Naive thymus-derived CD8-positive, alpha-beta T cell (primary cell): ENCODE measurements around the gene EBI3. TPM values are rescaled to one million over a fixed set of nuclear protein-coding genes. Genes with fewer than 3 reads are reported as not detected.
"Not testable (repeated sequence)": the region's sequence is repeated elsewhere in the genome, so short reads cannot be mapped to it uniquely, and the experiment has no call there.

Experiments
- ATAC-seq, 2 donors: fragments of 150-1000 bp; cut with Tn5 transposase in 1 of 2; sonication (Bioruptor Pico), chemical (Tn5 transposase) in 1 of 2; 1 replicate in 1 of 2; 2 replicates in 1 of 2; pipeline ENCODE4 v1.10.0; 2021; ENCODE audit warnings: mild to moderate bottlenecking in 2 of 2, moderate library complexity in 2 of 2
- POLR2A ChIA-PET: fragments of 350-600 bp; sonication (Branson Sonifier 250); formaldehyde crosslinking; loops from one replicate; lab custom pipeline; 2021; ENCODE audit warnings: antibody characterized with exemption; lab: Charles Lee
- DNase-seq, 10 donors: peaks; one replicate each; pipeline versions ENCODE4 v3.0.0 to v3.0.0-alpha.2; 2020 to 2022
- H3K27ac Mint-ChIP-seq, 10 donors: one replicate each; pipeline ENCODE4 v1.8.0; 2020 to 2022; ENCODE audit warnings: mild to moderate bottlenecking in 10 of 10, mixed read lengths in 10 of 10, moderate library complexity in 4 of 10, inconsistent platforms in 1 of 10
- H3K27me3 Mint-ChIP-seq, 5 donors: one replicate each; pipeline ENCODE4 v1.8.0; 2021 to 2022; ENCODE audit warnings: mixed read lengths in 5 of 5
- H3K36me3 Mint-ChIP-seq, 3 donors: one replicate each; pipeline ENCODE4 v1.8.0; 2020 to 2022; ENCODE audit warnings: mixed read lengths in 3 of 3, mild to moderate bottlenecking in 2 of 3, inconsistent platforms in 1 of 3
- H3K4me1 Mint-ChIP-seq, 4 donors: one replicate each; pipeline ENCODE4 v1.8.0; 2021 to 2022; ENCODE audit warnings: mixed read lengths in 4 of 4
- H3K4me3 Mint-ChIP-seq, 10 donors: one replicate each; pipeline ENCODE4 v1.8.0; 2020 to 2022; ENCODE audit warnings: mild to moderate bottlenecking in 10 of 10, mixed read lengths in 10 of 10, moderate library complexity in 6 of 10, inconsistent platforms in 1 of 10
- H3K9me3 Mint-ChIP-seq, 9 donors: one replicate each; pipeline ENCODE4 v1.8.0; 2020 to 2022; ENCODE audit warnings: mixed read lengths in 9 of 9, mild to moderate bottlenecking in 3 of 9, inconsistent platforms in 1 of 9, moderate library complexity in 1 of 9
- polyA plus RNA-seq, 3 donors: library from polyadenylated mRNA; unstranded; fragments of 300-500 nt; fragmentation: Illumina TruSeq; gene quantifications; one replicate each; pipeline ENCODE4 v1.2.3, GENCODE V29; 2021
- total RNA-seq, 8 experiments: library from RNA in 2 of 8; stranded (reverse) in 2 of 8; gene quantifications; one replicate each; pipeline ENCODE4 v1.2.3 and lab custom pipeline; 2021 to 2026

Gene EBI3
- total and polyA plus RNA-seq, 5 experiments from 2014 or later: 0.36 to 0.47 TPM; not detected in 3

- H3K4me1 Mint-ChIP-seq, H3K4me3 Mint-ChIP-seq, H3K27ac Mint-ChIP-seq, DNase-seq, H3K9me3 Mint-ChIP-seq, H3K27me3 Mint-ChIP-seq, ATAC-seq, POLR2A ChIA-PET: not testable (repeated sequence)
- peaks cover 0 to 19% (median 7%) of the 10 kb centered on the region in 3 donors for H3K36me3 Mint-ChIP-seq
Measured at GRCh38 chr19:4274321-4274686, 45.0 kb downstream of the EBI3 start.

GRCh38 chr19:4277191-4277696, 47.9 kb downstream of the EBI3 start:
- H3K36me3 Mint-ChIP-seq: peaks cover 0 to under 1% (median under 1%) of the 10 kb centered on the region in 3 donors
- POLR2A ChIA-PET: no interaction called here
- H3K4me1 Mint-ChIP-seq: peaks cover 3 to 7% (median 6%) of the 10 kb centered on the region in 4 donors
- ATAC-seq (no peak), DNase-seq (no peak)
- H3K27ac Mint-ChIP-seq: peak overlapping the region in 1 of 10 donors; percentile 40
- H3K4me3 Mint-ChIP-seq: peak overlapping the region in 1 of 10 donors; percentile 40
- H3K9me3 Mint-ChIP-seq: no peaks in the 10 kb centered on the region
- H3K27me3 Mint-ChIP-seq: peaks cover 4 to 24% (median 5%) of the 10 kb centered on the region in 5 donors

- no peaks in the 10 kb centered on the region for H3K36me3 Mint-ChIP-seq
- peaks cover 4 to 26% (median 5%) of the 10 kb centered on the region in 5 donors for H3K27me3 Mint-ChIP-seq
- DNase-seq (no peak), ATAC-seq (no peak)
- H3K9me3 Mint-ChIP-seq: no peaks in the 10 kb centered on the region
- no peak overlapping the region for H3K27ac Mint-ChIP-seq
- POLR2A ChIA-PET: interaction anchor here (0.5 to 1.0 kb wide), 2 partner anchors 23 to 1379 kb away, joined by 3 to 4 read pairs; no protein-coding TSS in a partner anchor
- peaks cover 3 to 7% (median 6%) of the 10 kb centered on the region in 4 donors for H3K4me1 Mint-ChIP-seq
- peak overlapping the region in 5 of 10 donors; percentile 10 to 83 (median 26) for H3K4me3 Mint-ChIP-seq
Measured at GRCh38 chr19:4278010-4278409, 48.7 kb downstream of the EBI3 start.

- Mint-ChIP-seq H3K27ac (peak within 1 kb of the TSS in 2 of 10 donors; percentile 28 to 44), H3K9me3 (no peaks in the 10 kb centered on the region), H3K4me3 (peak within 1 kb of the TSS; percentile 26 to 86 (median 64)), H3K27me3 (peaks cover 4 to 26% (median 5%) of the 10 kb centered on the region in 5 donors), H3K36me3 (no peaks in the 10 kb centered on the region), H3K4me1 (peaks cover 3 to 7% (median 6%) of the 10 kb centered on the region in 4 donors)
- ATAC-seq (no peak), DNase-seq (no peak)
- POLR2A ChIA-PET: interaction anchor here (0.5 to 1.0 kb wide), 3 partner anchors 22 to 1378 kb away, joined by 3 to 4 read pairs (median 3); no protein-coding TSS in a partner anchor
Measured at GRCh38 chr19:4278419-4279266, 49.3 kb downstream of the EBI3 start, which contains the start of gene SHD. Gene SHD (plus strand): TSS chr19:4279266. CDS start chr19:4280064, 798 bp downstream.

- ATAC-seq (peak; percentile 50 to 62), DNase-seq (no peak)
- POLR2A ChIA-PET: interaction anchor here (0.7 kb wide), 1 partner anchor 46 kb away, joined by 3 read pairs; no protein-coding TSS in a partner anchor
- Mint-ChIP-seq H3K4me1 (peaks cover 3 to 7% (median 6%) of the 10 kb centered on the region in 4 donors), H3K4me3 (peak overlapping the region in 4 of 10 donors; percentile 23 to 83 (median 52)), H3K36me3 (no peaks in the 10 kb centered on the region), H3K27ac (no peak overlapping the region), H3K9me3 (no peaks in the 10 kb centered on the region), H3K27me3 (peaks cover 4 to 26% (median 5%) of the 10 kb centered on the region in 5 donors)
Measured at GRCh38 chr19:4279267-4279529, 49.9 kb downstream of the EBI3 start.

GRCh38 chr19:4279530-4280422, 50.5 kb downstream of the EBI3 start:
- POLR2A ChIA-PET: interaction anchor here (0.7 kb wide), 1 partner anchor 45 kb away, joined by 3 read pairs; no protein-coding TSS in a partner anchor
- no peaks in the 10 kb centered on the region for H3K9me3 Mint-ChIP-seq
- DNase-seq: no peak
- H3K4me3 Mint-ChIP-seq: peak overlapping the region in 8 of 10 donors; percentile 48 to 86 (median 64)
- peaks cover 4 to 26% (median 5%) of the 10 kb centered on the region in 5 donors for H3K27me3 Mint-ChIP-seq
- H3K36me3 Mint-ChIP-seq: no peaks in the 10 kb centered on the region
- peak; percentile 6 to 39 for ATAC-seq
- peaks cover 3 to 7% (median 6%) of the 10 kb centered on the region in 4 donors for H3K4me1 Mint-ChIP-seq
- H3K27ac Mint-ChIP-seq: peak overlapping the region in 1 of 10 donors; percentile 28

- no peaks in the 10 kb centered on the region for H3K36me3 Mint-ChIP-seq
- H3K27me3 Mint-ChIP-seq: peaks cover 4 to 22% (median 5%) of the 10 kb centered on the region in 5 donors
- no peak overlapping the region for H3K27ac Mint-ChIP-seq
Measured at GRCh38 chr19:4284176-4284958, 55.0 kb downstream of the EBI3 start.

GRCh38 chr19:4284974-4285373, 55.7 kb downstream of the EBI3 start:
- Mint-ChIP-seq H3K36me3 (no peaks in the 10 kb centered on the region), H3K9me3 (no peaks in the 10 kb centered on the region), H3K27ac (no peak overlapping the region), H3K4me3 (no peak overlapping the region), H3K4me1 (peaks cover 0 to 1% (median under 1%) of the 10 kb centered on the region in 4 donors), H3K27me3 (peaks cover under 1 to 20% (median 4%) of the 10 kb centered on the region in 5 donors)
- ATAC-seq: no peak
- DNase-seq: no peak
- POLR2A ChIA-PET: interaction anchor here (0.5 kb wide), 1 partner anchor 228 kb away, joined by 3 read pairs; no protein-coding TSS in a partner anchor

More at GRCh38 chr19:4284176-4284958, 55.0 kb downstream of the EBI3 start:
- no peak for ATAC-seq
- H3K4me1 Mint-ChIP-seq: peaks cover 2 to 7% (median 3%) of the 10 kb centered on the region in 4 donors
- no peak overlapping the region for H3K4me3 Mint-ChIP-seq
- DNase-seq: no peak
- POLR2A ChIA-PET: interaction anchor here (0.5 to 0.6 kb wide), 3 partner anchors 14 to 114 kb away, joined by 3 to 5 read pairs (median 5); no protein-coding TSS in a partner anchor
- no peaks in the 10 kb centered on the region for H3K9me3 Mint-ChIP-seq

- H3K9me3 Mint-ChIP-seq, H3K4me1 Mint-ChIP-seq, H3K36me3 Mint-ChIP-seq, H3K27me3 Mint-ChIP-seq, H3K4me3 Mint-ChIP-seq, DNase-seq, ATAC-seq: not testable (repeated sequence)
- POLR2A ChIA-PET: interaction anchor here (0.7 kb wide), 2 partner anchors 17 to 259 kb away, joined by 3 read pairs; no protein-coding TSS in a partner anchor
- peak overlapping the region in 1 of 10 donors; percentile 73 for H3K27ac Mint-ChIP-seq
Measured at GRCh38 chr19:4286141-4286540, 56.8 kb downstream of the EBI3 start.
